Mesenteric fat pad (tissue), 1 donor: ENCODE results near the gene LHX2. TPM values are rescaled to one million over a fixed set of nuclear protein-coding genes. Genes with fewer than 3 reads are reported as not detected.

Experiments
- DNase-seq: peaks from one replicate; pipeline ENCODE4 v3.0.0-alpha.2; 2020; ENCODE audit warnings: low spot score
- total RNA-seq: library from RNA; stranded (reverse); fragmentation: NEBNext Ultra II Directional; extraction: Animal tissue kit (Norgen Biotek cat#: 25700); gene quantifications from one replicate; pipeline ENCODE4 v1.2.1, GENCODE V29; 2021
- donor health status: DM: yes; HTN: yes; CAD: no.

LHX2 gene
- total RNA-seq, 1 donor from 2014 or later = 0.80 TPM

GRCh38 chr9:124052401-124052800 is 40.8 kb downstream of the LHX2 start:
- DNase-seq = no peak

- no peak for DNase-seq
Measured at GRCh38 chr9:124054582-124055227, 43.1 kb downstream of the LHX2 start.

GRCh38 chr9:124060844-124061605 is 49.5 kb downstream of the LHX2 start:
- DNase-seq = no peak

GRCh38 chr9:124062172-124062571 is 50.6 kb downstream of the LHX2 start:
- no peak for DNase-seq

GRCh38 chr9:124066783-124067577 is 55.4 kb downstream of the LHX2 start:
- no peak for DNase-seq

GRCh38 chr9:124068251-124068650 is 56.7 kb downstream of the LHX2 start:
- DNase-seq = no peak

GRCh38 chr9:124074746-124075145 is 63.2 kb downstream of the LHX2 start:
- DNase-seq = no peak

GRCh38 chr9:124075761-124076160 is 64.2 kb downstream of the LHX2 start:
- no peak for DNase-seq

GRCh38 chr9:124077915-124078572 is 66.5 kb downstream of the LHX2 start:
- DNase-seq = no peak

- DNase-seq = no peak
Measured at GRCh38 chr9:124078641-124079040, 67.1 kb downstream of the LHX2 start.

- DNase-seq = no peak
Measured at GRCh38 chr9:124079176-124079925, 67.8 kb downstream of the LHX2 start.

GRCh38 chr9:124082622-124083021 is 71.1 kb downstream of the LHX2 start:
- no peak for DNase-seq

Other genes with a start within 250 kb of the LHX2 start
- 24.4 TPM for gene DENND1A, start 81.6 kb upstream of the LHX2 start, total RNA-seq
- 97.9 TPM for gene NEK6, start 246.2 kb downstream of the LHX2 start, total RNA-seq